ENCODE data around the gene SNX21.

DNA sequence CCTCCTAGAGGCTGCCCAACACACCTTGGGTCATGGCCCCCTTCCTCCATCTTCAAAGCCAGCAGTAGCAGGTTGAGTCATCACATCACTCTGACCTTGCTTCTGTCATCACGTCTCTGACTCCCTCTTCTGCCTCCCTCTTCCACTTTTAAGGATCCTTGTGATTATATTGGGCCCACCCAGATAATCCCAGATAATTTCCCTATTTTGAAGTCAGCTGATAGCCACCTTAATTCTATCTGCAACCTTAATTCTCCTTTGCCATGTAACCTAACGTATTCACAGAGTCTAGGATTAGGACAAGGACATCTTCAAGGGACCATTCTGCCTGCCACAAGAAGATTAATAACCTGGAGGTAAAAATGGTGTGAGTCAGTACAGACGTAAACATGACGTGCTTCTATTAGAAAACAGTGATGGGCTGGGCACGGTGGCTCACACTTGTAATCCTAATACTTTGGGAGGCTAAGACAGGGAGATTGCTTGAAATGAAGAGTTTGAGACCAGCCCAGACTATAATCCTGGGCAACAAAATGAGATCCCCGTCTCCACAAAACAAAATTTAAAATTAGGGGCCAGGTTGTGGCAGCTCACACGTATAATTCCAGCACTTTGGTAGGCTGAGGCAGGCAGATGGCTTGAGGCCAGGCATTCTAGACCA lies 27.1 kb downstream of the SNX21 start:
- TF ChIP-seq, protein P1, sequence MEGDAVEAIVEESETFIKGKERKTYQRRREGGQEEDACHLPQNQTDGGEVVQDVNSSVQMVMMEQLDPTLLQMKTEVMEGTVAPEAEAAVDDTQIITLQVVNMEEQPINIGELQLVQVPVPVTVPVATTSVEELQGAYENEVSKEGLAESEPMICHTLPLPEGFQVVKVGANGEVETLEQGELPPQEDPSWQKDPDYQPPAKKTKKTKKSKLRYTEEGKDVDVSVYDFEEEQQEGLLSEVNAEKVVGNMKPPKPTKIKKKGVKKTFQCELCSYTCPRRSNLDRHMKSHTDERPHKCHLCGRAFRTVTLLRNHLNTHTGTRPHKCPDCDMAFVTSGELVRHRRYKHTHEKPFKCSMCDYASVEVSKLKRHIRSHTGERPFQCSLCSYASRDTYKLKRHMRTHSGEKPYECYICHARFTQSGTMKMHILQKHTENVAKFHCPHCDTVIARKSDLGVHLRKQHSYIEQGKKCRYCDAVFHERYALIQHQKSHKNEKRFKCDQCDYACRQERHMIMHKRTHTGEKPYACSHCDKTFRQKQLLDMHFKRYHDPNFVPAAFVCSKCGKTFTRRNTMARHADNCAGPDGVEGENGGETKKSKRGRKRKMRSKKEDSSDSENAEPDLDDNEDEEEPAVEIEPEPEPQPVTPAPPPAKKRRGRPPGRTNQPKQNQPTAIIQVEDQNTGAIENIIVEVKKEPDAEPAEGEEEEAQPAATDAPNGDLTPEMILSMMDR (conservative IDR thresholded peaks at IDR 0.05; ENCODE audit: low read depth, low read length), result no peak
- no peak for TF ChIP-seq EZH2 (IDR thresholded peaks at IDR 0.05; ENCODE audit: borderline replicate concordance, low read depth, low read length, poor library complexity, severe bottlenecking)
